ENCODE measurements around the gene RASGRP2. TPM values are rescaled to one million over a fixed set of nuclear protein-coding genes. Genes with fewer than 3 reads are reported as not detected.
A peak's percentile ranks its signal among the peaks of the same experiment; 100 is the strongest.

Gene RASGRP2
- total RNA-seq, 6 donors from 2014 or later = 20.5 to 80.7 (median 33.9) TPM

GRCh38 chr11:64767344-64768299 is 23.7 kb upstream of the RASGRP2 start:
- no peak overlapping the region for H3K4me3 ChIP-seq
- no peaks in the 10 kb centered on the region for H3K27me3 ChIP-seq
- 49 to 86% methylated on average over 8 to 18 of the region's 19 CpGs for WGBS, 2 donors
- H3K36me3 ChIP-seq = peaks cover 76 to 100% (median 96%) of the 10 kb centered on the region in 4 donors
- TF ChIP-seq POLR2AphosphoS5 (IDR thresholded peaks at IDR 0.05) (no peak), POLR2A (IDR thresholded peaks at IDR 0.05) (no peak), EP300 (IDR thresholded peaks at IDR 0.05) (no peak), CTCF (IDR thresholded peaks at IDR 0.05) (peak; percentile 60 to 79 (median 77))
- no peaks in the 10 kb centered on the region for H3K9me3 ChIP-seq
- ATAC-seq (ENCODE audit: low FRiP score in 2 of 2) (peak; percentile 55 to 60), DNase-seq (peak; percentile 58 to 62)
- peak overlapping the region; percentile 14 to 73 (median 66) for H3K27ac ChIP-seq
- peaks cover 28 to 46% (median 30%) of the 10 kb centered on the region in 4 donors for H3K4me1 ChIP-seq

GRCh38 chr11:64766881-64767280 is 22.9 kb upstream of the RASGRP2 start:
- peaks cover 70 to 99% (median 93%) of the 10 kb centered on the region in 4 donors for H3K36me3 ChIP-seq
- peak overlapping the region in 3 of 4 donors; percentile 14 to 73 (median 68) for H3K27ac ChIP-seq
- no peaks in the 10 kb centered on the region for H3K9me3 ChIP-seq
- ATAC-seq (ENCODE audit: low FRiP score in 2 of 2) = no peak
- WGBS, 2 donors = 97 to 98% methylated on average over 8 to 11 of the region's 11 CpGs
- H3K27me3 ChIP-seq = no peaks in the 10 kb centered on the region
- H3K4me3 ChIP-seq = no peak overlapping the region
- peak in 1 of 2 donors; percentile 78 for DNase-seq
- H3K4me1 ChIP-seq = peaks cover 24 to 38% (median 28%) of the 10 kb centered on the region in 4 donors
- no peak for TF ChIP-seq CTCF (IDR thresholded peaks at IDR 0.05)
- TF ChIP-seq POLR2AphosphoS5 (IDR thresholded peaks at IDR 0.05) = no peak
- no peak for TF ChIP-seq POLR2A (IDR thresholded peaks at IDR 0.05)
- no peak for TF ChIP-seq EP300 (IDR thresholded peaks at IDR 0.05)

- H3K27ac ChIP-seq = no peak overlapping the region
- H3K36me3 ChIP-seq = peaks cover 62 to 91% (median 88%) of the 10 kb centered on the region in 4 donors
- H3K9me3 ChIP-seq = no peaks in the 10 kb centered on the region
- H3K4me1 ChIP-seq = peaks cover 19 to 32% (median 26%) of the 10 kb centered on the region in 4 donors
- H3K4me3 ChIP-seq = no peak overlapping the region
- ATAC-seq (ENCODE audit: low FRiP score in 2 of 2) (no peak), DNase-seq (peak in 1 of 2 donors; percentile 80)
- TF ChIP-seq EP300 (IDR thresholded peaks at IDR 0.05) (no peak), POLR2A (IDR thresholded peaks at IDR 0.05) (no peak), CTCF (IDR thresholded peaks at IDR 0.05) (no peak), POLR2AphosphoS5 (IDR thresholded peaks at IDR 0.05) (no peak)
- WGBS, 2 donors = 95 to 97% methylated on average over 17 to 28 of the region's 42 CpGs
- H3K27me3 ChIP-seq = no peaks in the 10 kb centered on the region
Observed at GRCh38 chr11:64765851-64766665, 22.1 kb upstream of the RASGRP2 start.

- H3K27ac ChIP-seq = peak overlapping the region in 2 of 4 donors; percentile 20 to 50
- no peak overlapping the region for H3K4me3 ChIP-seq
- no peaks in the 10 kb centered on the region for H3K9me3 ChIP-seq
- ATAC-seq (ENCODE audit: low FRiP score in 2 of 2) = no peak
- DNase-seq = peak in 1 of 2 donors; percentile 80
- peaks cover 56 to 87% (median 81%) of the 10 kb centered on the region in 4 donors for H3K36me3 ChIP-seq
- TF ChIP-seq CTCF (IDR thresholded peaks at IDR 0.05) (peak in 1 of 6 experiments; percentile 11), POLR2A (IDR thresholded peaks at IDR 0.05) (no peak)
- WGBS, 2 donors = 90 to 92% methylated on average over 30 of the region's 30 CpGs
- H3K27me3 ChIP-seq = no peaks in the 10 kb centered on the region
- H3K4me1 ChIP-seq = peaks cover 19 to 37% (median 26%) of the 10 kb centered on the region in 4 donors
Observed at GRCh38 chr11:64765291-64765850, 21.4 kb upstream of the RASGRP2 start.

Data from upper lobe of left lung (tissue), 6 donors.